GM12865 (cell line): ENCODE results near the gene RNF181.

Source experiments
- DNase-seq: peaks from one replicate; pipeline ENCODE4 v3.0.0; 2010; ENCODE audit warnings: low read depth
- H3K4me3 ChIP-seq: 2 replicates; pipeline ENCODE4 v1.5.1; 2011; ENCODE audit warnings: mild to moderate bottlenecking, low read depth, low read length, control low read depth
- CTCF ChIP-seq: IDR thresholded peaks from 2 replicates; pipeline ENCODE4 v1.5.1; 2011; ENCODE audit warnings: low read length, control low read depth, low read depth, inconsistent platforms; ENCODE audit not compliant: insufficient read depth; ENCODE audit errors: missing control alignments

The RNF181 gene

GRCh38 chr2:85549826-85550225 lies 45.7 kb upstream of the RNF181 start:
- no peak for DNase-seq
- H3K4me3 ChIP-seq: no peak overlapping the region
- no peak for TF ChIP-seq CTCF

GRCh38 chr2:85550486-85550885 lies 45.1 kb upstream of the RNF181 start:
- H3K4me3 ChIP-seq: no peak overlapping the region
- DNase-seq: no peak
- no peak for TF ChIP-seq CTCF

- TF ChIP-seq CTCF: peak; percentile 92
- peak; percentile 89 for DNase-seq
Measured at GRCh38 chr2:85551698-85552678, 43.6 kb upstream of the RNF181 start.

GRCh38 chr2:85553184-85553583 lies 42.4 kb upstream of the RNF181 start:
- H3K4me3 ChIP-seq: no peak overlapping the region
- no peak for DNase-seq
- no peak for TF ChIP-seq CTCF

More at GRCh38 chr2:85551698-85552678, 43.6 kb upstream of the RNF181 start:
- no peak overlapping the region for H3K4me3 ChIP-seq

DNA sequence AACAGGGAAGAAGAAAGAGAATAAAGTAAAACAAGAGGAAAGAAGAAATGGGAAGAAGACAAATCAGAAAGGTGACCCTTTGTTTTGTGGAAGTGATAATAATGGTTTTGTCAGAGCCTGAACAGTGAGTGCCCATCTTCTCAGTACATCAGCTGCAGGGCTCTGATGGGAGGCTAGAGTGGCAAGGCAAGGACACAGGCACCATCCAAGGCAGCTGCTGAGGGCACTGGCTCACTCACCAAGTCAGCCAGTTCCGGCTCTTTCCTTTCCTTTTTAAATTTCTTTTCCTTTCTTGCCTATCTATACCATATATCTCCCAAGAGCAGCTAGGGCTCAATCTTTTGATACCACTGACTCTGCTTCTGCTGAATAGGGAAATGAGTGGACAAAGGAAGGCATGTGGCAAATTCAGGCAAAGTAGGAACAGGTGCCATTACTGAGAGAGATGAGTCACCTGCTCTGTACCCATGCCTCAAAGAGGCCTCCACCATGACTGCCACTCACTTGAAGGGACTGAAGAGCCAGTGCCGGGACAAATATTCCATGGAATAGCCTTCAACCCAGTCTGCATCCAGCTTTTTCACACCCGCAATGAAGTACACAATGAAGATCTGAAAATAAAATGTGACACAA lies 40.4 kb upstream of the RNF181 start:
- no peak for DNase-seq
- TF ChIP-seq CTCF: no peak
- no peak overlapping the region for H3K4me3 ChIP-seq

- no peak for TF ChIP-seq CTCF
- no peak for DNase-seq
- no peak overlapping the region for H3K4me3 ChIP-seq
Measured at GRCh38 chr2:85557130-85557529, 38.4 kb upstream of the RNF181 start.
